Activated CD4-positive, alpha-beta T cell treated with anti-CD3 and anti-CD28 coated beads, Interleukin-2, amount 50 U/mL, for 24 hours (primary cell): ENCODE measurements around the gene TBCC.
"Not testable (repeated sequence)": the region's sequence is repeated elsewhere in the genome, so short reads cannot be mapped to it uniquely, and the experiment has no call there.

Experiments
- DNase-seq, 2 donors: peaks; one replicate each; pipeline ENCODE4 v3.0.0-alpha.2; 2020; ENCODE audit warnings: low read depth in 1 of 2, low spot score in 1 of 2

TBCC gene

DNA sequence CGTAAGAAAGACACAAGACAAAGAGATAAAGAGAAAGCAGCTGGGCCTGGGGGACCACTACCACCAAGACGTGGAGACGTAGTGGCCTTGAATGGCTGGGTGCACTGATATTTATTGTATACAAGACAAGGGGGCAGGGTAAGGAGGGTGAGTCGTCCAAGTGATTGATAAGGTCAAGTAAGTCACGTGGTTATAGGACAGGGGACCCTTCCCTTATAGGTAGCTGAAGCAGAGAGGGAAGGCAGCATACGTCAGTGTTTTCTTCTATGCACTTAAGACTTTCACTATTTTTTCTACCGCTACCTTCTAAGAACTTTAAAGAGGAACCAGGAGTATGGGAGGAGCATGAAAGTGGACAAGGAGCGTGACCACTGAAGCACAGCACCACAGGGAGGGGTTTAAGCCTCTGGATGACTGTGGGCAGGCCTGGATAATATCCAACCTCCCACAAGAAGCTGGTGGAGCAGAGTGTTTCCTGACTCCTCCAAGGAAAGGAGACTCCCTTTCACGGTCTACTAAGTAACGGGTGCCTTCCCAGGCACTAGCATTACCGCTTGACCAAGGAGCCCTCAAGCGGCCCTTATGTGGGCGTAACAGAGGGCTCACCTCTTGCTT lies 11.9 kb downstream of the TBCC start:
- not testable (repeated sequence) for DNase-seq

DNA sequence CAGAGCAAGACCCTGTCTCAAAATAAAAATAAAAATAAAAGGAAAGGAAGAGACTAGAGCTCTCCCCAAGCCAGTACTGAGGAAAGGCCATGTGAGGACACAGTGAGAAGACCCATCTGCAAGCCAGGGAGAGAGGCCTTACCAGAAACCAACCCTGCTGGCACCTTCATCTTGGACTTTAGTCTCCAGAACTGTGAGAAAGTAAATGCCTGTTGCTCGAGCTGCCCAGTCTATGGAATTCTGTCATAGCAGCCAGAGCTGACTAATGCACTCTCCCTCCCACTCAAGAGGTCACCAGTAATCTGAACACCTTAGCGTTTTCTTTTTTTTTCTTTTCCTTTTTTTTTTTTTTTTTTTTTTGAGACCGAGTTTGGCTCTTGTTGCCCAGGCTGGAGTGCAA lies 16.2 kb downstream of the TBCC start:
- DNase-seq: no peak

DNA sequence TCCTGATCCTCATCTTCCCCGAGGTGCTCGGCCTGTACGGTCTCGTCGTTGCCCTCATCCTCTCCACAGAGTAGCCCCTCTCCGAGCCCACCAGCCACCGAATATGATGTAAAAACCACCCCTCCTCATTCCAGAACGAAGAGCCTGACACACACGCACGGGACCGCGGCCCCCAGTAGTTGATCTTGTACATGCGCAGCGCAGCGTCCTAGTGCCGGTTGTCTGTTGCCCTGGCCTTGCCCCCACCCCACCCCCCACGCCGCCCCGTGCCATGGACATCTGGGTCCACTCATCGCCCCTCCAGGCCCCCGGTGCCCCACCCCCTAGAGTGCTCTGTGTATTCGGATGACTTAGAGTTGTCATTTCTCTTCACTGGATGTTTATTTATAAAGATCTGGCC lies 18.3 kb downstream of the TBCC start:
- DNase-seq: no peak

DNA sequence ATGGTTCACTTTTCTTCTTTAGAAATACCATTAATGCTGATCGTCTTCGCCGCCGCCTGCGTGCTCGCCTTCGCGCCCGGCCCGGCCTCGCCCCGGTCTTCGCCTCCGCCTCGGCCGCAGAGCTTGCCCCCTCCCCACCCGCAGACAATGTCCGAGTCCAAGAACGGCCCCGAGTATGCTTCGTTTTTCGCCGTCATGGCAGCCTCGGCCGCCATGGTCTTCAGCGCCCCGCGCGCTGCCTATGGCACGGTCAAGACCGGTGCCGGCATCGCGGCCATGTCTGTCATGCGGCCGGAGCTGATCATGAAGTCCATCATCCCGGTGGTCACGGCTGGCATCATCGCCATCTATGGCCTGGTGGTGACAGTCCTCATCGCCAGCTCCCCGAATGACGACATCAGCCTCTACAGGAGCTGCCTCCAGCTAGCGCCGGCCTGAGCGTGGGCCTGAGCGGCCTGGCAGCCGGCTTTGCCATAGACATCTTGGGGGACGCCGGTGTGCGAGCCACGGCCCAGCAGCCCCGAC lies 18.8 kb downstream of the TBCC start:
- DNase-seq: peak in 1 of 2 donors; percentile 14

DNA sequence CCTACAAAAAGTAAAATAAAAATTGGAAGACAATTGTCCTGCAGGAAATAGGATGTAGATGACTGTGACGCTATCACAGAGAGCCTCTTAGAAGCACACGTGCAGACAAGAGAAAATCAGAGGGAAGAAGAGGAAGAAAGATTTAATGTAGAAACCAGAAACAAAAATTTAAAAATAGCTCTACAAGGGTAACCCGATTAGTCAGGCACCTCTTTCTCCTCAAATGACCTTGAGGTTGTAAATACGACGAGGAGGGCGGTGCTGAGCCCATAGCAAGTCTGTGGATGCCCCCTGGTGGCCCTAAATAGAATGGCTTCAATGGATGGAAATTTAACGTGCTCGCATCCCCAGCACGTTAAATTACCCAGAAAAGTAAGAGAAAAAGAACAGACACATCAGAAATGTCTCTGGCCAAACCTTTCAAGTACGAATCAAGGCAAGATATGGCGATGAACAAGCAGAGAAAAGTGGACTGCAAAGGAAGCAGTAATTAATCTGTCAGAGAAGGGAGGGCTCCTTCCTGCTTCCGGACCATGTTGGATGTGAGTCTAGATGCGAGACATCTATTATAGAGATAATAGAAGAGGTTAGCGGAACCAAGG lies 19.3 kb downstream of the TBCC start:
- DNase-seq: peak; percentile 19 to 62

DNA sequence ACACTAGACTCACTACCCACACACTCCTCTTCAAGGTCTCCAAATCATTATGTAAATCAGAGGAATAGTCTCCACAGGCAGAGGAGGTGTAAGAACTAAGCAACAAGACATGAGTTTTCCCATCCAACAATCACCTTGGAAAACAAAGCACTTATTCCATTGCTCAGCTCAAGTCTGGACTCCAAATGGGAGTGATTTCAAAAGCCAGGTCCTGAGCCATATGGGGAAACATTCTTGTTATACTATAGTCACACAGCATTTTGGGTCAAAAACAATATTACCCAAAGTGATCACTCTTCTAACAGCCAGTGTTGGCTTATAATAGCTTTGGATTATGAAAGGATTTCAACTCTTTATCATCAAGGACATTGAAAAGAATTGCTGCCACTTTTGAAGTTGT lies 19.9 kb downstream of the TBCC start:
- DNase-seq: no peak

DNA sequence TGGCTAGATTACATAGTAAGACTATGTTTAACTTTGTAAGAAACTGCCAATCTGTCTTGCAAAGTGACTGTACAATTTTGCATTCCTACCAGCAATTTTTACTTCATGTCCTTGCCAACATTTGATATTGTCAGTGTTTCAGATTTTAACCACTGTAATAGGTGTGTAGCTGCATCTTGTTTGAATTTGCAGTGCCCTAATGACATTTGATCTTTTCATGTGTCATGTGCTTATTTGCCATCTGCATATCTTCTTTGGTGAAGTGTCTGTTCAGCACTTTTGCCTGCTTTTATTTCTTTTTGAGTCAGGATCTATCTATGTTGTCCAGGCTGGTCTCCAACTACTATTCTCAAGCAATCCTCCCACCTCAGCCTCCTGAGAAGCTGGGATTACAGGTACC lies 21.1 kb downstream of the TBCC start:
- no peak for DNase-seq

DNA sequence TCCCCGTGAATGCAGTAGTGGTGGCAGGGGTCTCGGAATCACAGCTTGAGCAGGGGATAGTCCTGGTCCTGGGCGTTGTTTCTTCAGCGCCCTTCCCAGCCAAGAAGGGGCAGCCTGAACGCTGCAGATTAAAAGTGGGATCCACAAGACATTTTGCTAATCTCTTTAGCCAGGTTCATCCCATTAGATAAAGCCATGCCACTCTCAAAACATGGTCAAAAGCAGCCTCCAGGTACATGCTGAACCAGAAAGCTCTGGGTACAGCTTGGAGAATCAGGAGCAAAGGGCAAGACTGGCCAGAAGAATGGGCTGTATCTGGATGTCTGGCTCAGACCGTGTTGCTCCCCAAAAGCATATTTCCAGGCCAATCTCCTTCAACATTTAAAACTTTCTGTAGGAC lies 23.4 kb downstream of the TBCC start, which contains the start of gene PRPH2:
TSS of gene PRPH2 (minus strand) at position 101 of the 400 bp plus-strand sequence. CDS start 263 bp downstream, outside the sequence.
- DNase-seq: no peak

DNA sequence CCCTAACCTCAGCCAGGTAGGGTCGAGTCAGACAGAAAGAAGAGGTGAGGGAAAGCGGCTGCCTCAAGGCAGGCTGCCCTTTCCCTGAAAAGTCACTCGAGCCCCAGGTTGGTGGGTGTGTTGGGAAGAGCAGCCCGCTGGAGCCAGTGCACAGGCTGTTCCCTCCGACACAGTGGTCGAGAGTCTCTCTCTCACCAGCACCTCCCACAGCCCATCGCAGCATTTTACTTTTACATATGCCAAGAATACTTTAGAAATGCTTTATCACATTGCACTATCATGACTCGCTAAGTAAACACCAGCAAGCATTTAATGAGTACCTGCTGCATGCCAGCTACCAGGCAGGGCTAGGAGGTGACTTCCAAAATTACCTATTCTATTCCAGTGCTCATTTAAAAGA lies 25.2 kb downstream of the TBCC start:
- DNase-seq: no peak

DNA sequence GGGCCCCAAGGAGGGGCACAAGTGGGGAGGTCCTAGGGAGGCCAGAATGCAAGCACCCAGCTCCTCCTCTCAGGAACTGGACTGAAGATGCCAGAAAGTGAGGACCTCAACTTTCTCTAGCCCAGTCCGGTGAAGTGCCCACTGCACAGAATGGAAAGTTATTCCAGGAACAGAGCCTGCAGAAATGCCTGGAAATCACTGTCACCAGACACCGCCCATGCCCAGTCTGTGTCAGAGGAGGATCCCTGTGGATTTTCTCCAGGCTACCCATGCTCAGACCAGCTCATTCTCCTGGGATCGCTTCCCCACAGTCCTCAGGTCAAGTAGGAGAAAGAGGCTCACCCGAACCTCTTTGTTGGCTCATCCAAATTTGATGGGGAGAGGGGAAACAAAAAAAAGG lies 30.0 kb downstream of the TBCC start:
- no peak for DNase-seq

DNA sequence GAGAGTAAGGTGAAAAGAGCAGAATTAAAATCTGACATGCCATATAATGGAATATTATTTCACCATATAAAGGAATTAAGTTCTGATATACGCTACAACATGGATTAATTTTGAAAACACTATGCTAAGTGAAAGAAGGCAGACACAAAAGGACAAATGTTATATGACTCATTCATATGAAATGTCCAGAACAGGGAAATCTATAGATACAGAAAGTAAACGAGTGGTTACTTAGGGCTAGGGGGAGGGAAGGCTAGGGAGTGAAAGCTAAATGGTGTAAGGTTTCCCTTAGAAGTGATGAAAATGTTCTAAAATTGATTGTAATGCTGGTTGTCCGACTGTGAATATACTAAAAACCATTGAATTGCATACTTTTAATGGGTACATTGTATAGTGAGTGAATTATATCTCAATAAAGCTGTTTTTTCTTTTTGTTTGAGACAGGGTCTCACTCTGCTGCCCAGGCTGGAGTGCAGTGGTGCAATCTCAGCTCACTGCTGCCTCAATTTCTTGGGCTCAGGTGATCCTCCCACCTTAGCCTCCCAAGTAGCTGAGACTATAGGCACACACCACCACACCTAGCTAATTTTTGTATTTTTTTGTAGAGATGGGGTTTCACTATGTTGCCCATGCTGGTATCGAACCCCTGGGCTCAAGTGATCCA lies 31.7 kb downstream of the TBCC start:
- DNase-seq: no peak

DNA sequence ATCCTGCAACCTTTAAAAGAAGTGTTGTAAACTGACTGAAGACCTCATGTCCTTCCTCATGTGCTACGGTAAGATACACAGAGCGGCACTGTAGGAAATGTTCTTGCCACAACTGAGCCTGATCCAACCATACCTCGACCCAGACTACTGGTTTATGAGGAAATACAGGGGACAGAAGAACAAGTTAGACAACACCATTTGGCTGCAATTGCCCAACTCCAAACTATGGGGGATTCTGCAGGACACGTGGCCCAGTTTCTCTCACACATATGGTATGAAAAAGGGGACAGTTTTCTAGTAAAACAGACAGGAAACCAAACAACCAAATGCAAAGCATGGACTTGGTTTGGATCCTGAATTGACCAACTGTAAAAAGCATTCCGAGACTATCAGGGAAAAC lies 34.0 kb downstream of the TBCC start:
- DNase-seq: no peak

DNA sequence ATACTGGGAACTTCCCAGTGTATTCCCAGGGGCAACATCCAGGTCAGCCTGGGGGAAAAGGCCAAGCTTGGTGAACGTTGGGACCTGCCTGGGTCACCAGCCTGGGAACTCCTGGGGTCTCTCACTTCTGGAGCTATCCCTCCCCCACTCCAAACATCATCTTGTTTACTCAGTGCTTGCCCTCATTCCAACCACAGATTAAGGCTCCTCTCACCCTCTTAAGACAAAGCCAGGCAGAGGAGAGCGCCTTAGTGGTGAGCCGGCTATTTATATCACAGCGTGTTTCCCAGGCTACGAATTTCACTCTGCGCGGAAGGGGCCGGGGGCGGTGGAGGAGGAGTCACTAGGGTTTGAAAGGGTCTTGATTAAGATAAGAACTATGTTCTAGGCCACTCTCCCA lies 35.6 kb downstream of the TBCC start:
- no peak for DNase-seq

DNA sequence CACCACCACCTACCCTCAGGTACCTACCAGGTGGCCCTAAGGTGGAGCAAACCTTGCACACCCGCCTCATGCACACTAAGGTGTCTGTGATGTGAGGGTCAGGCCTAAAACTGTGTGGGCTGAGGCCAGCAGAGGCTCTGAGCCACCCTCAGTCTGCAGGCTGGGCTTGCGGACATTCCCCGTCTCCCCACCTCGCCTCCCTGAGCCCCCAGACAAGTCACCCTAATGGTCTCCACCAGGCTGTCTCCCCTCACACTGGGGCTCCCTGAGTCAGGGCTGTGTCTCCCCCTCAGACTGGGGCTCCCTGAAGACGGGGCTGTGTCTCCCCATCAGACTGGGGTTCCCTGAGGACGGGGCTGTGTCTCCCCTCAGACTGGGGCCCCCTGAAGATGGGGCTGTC lies 36.0 kb downstream of the TBCC start:
- DNase-seq: no peak

DNA sequence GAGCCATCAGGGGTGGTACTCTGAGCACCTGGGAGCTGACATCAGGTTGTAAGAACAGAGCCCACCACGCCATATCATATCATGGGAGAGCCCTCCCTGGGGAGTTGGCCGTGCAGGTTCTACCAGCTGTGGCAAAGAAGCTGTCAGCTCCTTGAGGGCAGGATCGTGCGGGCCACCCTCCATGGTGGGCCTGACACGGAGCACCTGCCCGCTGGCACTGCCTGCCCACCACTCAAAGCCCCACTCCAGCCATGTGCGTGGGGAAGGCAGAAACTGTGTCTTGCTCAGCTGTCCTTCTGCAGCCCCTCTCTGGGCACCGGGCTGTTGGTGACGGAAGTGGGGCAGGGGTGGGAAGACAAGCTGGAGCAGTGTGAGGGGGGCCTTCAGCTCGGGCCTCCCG lies 37.8 kb downstream of the TBCC start:
- DNase-seq: no peak

DNA sequence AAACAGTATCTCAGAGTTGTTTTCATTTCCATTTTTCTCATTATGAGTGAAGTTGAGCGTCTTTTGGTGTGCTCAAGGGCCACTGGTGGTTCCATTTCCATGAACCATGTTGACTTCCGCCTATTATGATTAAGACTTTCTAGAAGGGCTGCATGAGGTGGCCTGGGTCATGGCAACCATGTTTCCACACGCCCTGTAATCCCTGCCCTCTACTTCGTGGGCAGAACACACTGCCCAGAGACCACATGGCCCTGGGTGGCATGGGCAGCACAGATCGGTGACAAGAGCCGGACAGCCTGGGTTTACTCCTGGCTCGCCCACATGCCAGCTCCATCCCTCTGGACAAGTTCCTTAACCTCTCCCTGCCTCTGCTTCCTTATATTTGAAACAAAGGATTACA lies 38.3 kb downstream of the TBCC start:
- DNase-seq: no peak

DNA sequence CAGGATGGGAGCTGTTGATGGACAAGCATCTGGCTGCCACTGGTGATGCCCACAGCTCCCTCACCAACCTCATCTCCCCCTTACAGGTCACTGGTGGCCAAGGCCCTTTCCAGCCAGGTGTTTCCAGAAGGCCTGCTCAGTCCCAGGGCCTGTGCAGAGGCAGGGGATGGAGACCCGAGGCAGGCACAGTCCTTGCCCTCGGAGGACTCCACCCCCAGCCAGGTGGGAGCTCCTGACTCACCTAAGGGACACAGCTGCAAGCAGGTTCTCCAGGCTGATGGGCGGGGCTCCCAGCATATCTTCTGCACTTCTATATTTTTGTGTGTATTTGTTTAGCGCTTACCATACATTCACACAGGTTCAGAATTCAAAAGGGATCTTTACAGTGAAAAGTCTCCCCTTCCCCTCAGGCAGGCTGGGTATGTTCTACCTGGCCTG lies 40.9 kb downstream of the TBCC start:
- no peak for DNase-seq

DNA sequence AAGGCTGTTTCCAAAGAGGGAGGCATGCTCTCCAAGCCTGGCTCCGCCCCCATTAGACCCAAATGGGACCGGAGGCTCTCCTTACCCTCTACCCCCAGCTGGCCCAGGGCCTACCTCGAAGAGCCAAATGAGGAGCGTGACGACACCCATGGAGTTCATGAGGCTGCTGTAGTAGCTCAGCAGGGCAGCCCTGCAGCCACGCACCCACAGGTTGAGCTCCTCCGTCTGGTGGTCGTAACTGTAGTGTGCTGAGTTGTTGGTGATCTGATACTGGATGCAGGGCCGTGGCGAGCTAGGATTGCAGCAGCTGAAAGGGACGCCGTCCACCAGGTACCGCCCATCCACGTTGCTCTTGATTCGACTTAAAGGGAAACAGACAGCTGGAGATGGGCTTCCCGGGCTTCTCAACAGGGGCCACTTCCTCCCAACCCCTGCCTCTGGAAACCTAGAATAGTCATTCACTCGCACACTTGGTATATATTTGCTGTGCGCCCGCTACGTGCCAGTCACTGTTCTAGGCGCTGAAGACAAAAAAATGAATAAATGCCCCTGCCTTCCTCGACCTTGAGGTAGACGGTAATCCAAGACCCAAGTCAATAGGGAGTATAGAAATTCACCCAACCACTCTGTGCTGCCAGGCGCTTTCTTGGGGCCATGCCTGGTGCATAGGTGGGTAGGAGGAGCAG lies 41.5 kb downstream of the TBCC start:
- DNase-seq: no peak

DNA sequence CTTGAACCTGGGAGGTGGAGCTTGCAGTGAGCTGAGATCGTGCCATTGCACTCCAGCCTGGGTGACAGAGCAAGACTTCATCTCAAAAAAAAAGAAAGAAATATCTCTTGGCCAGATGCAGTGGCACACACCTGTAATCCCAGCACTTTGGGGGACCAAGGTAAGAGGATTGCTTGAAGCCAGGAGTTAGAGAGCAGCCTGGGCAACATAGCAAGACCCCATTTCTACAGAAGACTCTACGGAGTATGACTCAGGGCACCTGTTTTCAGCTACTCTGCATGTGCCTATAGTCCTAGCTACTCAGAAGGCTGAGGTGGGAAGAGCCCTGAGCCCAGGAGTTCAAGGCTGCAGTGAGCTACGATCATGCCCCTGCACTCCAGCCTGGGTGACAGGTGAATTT lies 43.1 kb downstream of the TBCC start:
- DNase-seq: not testable (repeated sequence)

DNA sequence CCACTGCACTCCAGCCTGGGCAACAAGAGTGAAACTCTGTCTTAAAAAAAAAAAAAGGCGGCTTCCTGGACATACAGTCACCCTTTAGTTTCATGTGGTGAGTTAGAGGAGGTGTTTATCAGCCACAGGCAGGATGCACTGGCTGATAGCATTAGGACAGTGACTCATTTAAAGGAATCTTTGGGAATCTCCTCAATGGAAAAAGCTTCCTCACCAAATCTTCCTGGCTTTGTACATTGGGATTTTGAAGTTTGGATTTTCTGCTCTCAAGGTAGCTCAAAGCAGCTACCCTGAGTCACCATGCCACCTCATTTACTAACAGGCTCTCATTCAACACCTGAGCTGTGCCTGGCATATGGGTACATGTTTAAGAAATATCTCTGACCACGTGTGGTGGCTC lies 43.7 kb downstream of the TBCC start:
- DNase-seq: no peak

DNA sequence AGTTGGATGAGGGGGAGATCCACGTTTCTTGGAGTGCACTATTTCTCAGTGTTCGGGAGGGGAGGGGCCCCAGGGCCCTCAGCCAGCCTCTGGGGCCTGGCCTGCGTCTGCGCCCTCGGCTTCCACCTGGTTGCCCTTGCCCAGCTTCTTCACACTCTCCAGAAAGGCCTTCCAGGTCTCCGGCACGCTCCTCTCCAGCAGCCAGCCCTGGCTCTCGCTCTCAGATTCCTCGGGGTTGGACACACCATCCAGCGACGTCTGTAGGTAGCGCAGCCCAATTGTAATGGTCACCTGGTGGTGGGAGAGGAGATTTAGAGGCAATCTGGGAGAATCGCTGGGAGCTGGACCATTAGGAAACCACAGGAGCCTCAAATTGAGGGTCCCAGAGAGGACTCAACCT lies 47.7 kb downstream of the TBCC start:
- DNase-seq: no peak

DNA sequence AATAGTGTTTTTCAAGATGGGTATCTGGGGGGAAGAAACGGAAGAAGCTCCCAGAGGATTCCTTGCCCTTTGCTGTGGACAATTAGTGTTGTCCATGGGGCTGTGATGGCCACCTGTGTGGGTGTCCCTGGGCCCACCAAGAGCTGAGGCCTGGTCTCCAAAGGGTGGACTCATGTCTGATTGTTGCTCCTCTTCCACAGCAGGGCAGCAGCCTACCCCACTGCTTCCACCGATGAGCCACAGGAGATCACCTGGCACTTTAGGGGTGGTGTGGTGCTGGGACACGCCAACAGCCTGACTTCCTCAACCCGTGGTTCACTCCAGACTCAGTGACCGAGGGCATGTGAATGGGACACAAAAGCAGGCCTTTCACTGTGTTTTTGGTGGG lies 48.6 kb downstream of the TBCC start:
- no peak for DNase-seq
